Panc1 (cell line): ENCODE results near the gene SOX3. TPM values are rescaled to one million over a fixed set of nuclear protein-coding genes. Genes with fewer than 3 reads are reported as not detected.

Source experiments
- ATAC-seq: fragments of 200-7000 bp; cut with Tn5 transposase; 2 replicates; pipeline ENCODE4 v1.9.1; 2020; ENCODE audit warnings: mild to moderate bottlenecking, moderate library complexity
- BruUV-seq: library from RNA; stranded (reverse); fragments of 400-500 nt; replicated peaks from 2 replicates; lab custom pipeline; 2021; lab: Mats Ljungman, UMichigan
- CTCF ChIA-PET: fragments of 300-600 bp; sonication (Branson Sonifier 250); formaldehyde crosslinking; loops from one replicate; lab custom pipeline; 2022; ENCODE audit warnings: antibody characterized with exemption; lab: Charles Lee
- POLR2A ChIA-PET: fragments of 300-600 bp; sonication (Branson Sonifier 250); formaldehyde crosslinking; loops from one replicate; lab custom pipeline; 2022; ENCODE audit warnings: antibody characterized with exemption; lab: Charles Lee
- DNase-seq: peaks from one replicate; pipeline ENCODE4 v3.0.0-alpha.2; 2010; ENCODE audit warnings: low read depth, low spot score
- H3K27ac ChIP-seq: 2 replicates; pipeline ENCODE4 v1.5.1; 2011; ENCODE audit warnings: mild to moderate bottlenecking, low read length, inconsistent platforms
- H3K27me3 ChIP-seq: fragments of 200-500 bp; sonication (Bioruptor generic); 2 replicates; pipeline ENCODE4 v1.6.0; 2014; ENCODE audit warnings: low read length, inconsistent platforms; ENCODE audit not compliant: control insufficient read depth, insufficient read depth
- H3K36me3 ChIP-seq: fragments of 200-500 bp; sonication (Bioruptor generic); 2 replicates; pipeline ENCODE4 v1.5.1; 2014; ENCODE audit warnings: inconsistent platforms, mild to moderate bottlenecking, low read length, moderate library complexity; ENCODE audit not compliant: control insufficient read depth, insufficient read depth
- H3K4me1 ChIP-seq: 2 replicates; pipeline ENCODE4 v1.5.1; 2011; ENCODE audit warnings: inconsistent platforms, mild to moderate bottlenecking, low read length, moderate library complexity; ENCODE audit not compliant: control insufficient read depth, insufficient read depth
- H3K4me3 ChIP-seq, 2 experiments: 2 replicates each; pipeline ENCODE4 v1.5.1; 2011 to 2012; ENCODE audit warnings: low read depth in 2 of 2, low read length in 2 of 2, mild to moderate bottlenecking in 2 of 2, inconsistent platforms in 1 of 2, moderate library complexity in 1 of 2
- H3K9me3 ChIP-seq: fragments of 200-500 bp; sonication (Bioruptor generic); 2 replicates; pipeline ENCODE4 v1.5.1; 2014; ENCODE audit warnings: low read depth, mild to moderate bottlenecking, inconsistent platforms, low read length, moderate library complexity; ENCODE audit not compliant: control insufficient read depth, insufficient read depth
- CTCF ChIP-seq: fragments of 450-650 bp; IDR thresholded peaks from 2 replicates; pipeline ENCODE4 v1.5.1; 2017; ENCODE audit warnings: mild to moderate bottlenecking
- POLR2AphosphoS5 ChIP-seq: IDR thresholded peaks from 2 replicates; pipeline ENCODE4 v1.6.1; 2012; ENCODE audit warnings: mild to moderate bottlenecking, low read depth, low read length, moderate library complexity
- REST ChIP-seq, 2 experiments: IDR thresholded peaks; 2 replicates each; pipeline ENCODE4 v1.6.1; 2011 to 2012; ENCODE audit warnings: low read depth in 2 of 2, control low read depth in 1 of 2, low read length in 1 of 2, mild to moderate bottlenecking in 1 of 2, moderate library complexity in 1 of 2; ENCODE audit not compliant: insufficient read depth in 1 of 2
- SIN3A ChIP-seq: IDR thresholded peaks from 2 replicates; pipeline ENCODE4 v1.6.1; 2012; ENCODE audit warnings: low read depth, mild to moderate bottlenecking, low read length, moderate library complexity, borderline replicate concordance; ENCODE audit not compliant: insufficient read depth
- TCF7L2 ChIP-seq: IDR thresholded peaks from 2 replicates; pipeline ENCODE4 v1.6.1; 2011; ENCODE audit warnings: mild to moderate bottlenecking, low read depth, low read length, inconsistent platforms
- in situ Hi-C: cut with HindIII; loops from 2 replicates; pipeline ENCODE4 v1.10.0; 2016; ENCODE audit warnings: low sequenced_read_pairs, low pct_unique_long_range_greater_than_20kb
- intact Hi-C: fragments of 100-400 bp; cut with micrococcal nuclease; formaldehyde crosslinking; loops from one replicate; pipeline ENCODE4 v1.10.0; 2022; ENCODE audit not compliant: unreplicated experiment
- total RNA-seq: library from RNA; stranded (reverse); gene quantifications from one replicate; pipeline ENCODE4 v1.2.1, GENCODE V29; 2021; ENCODE audit not compliant: unreplicated experiment

SOX3 gene
- total RNA-seq, 1 experiment from 2014 or later = not detected

- TF ChIP-seq TCF7L2 (no peak), CTCF (no peak), POLR2AphosphoS5 (no peak), REST (IDR thresholded peaks at IDR 0.05; ENCODE audit: insufficient read depth in 1 of 2, low read depth in 2 of 2, low read length in 1 of 2) (no peak), SIN3A (no peak)
- Histone ChIP-seq H3K4me3 (no peak overlapping the region), H3K9me3 (no peaks in the 10 kb centered on the region), H3K27ac (no peak overlapping the region), H3K27me3 (no peaks in the 10 kb centered on the region), H3K4me1 (no peaks in the 10 kb centered on the region), H3K36me3 (no peaks in the 10 kb centered on the region)
- intact Hi-C loops (no loop called here), in situ Hi-C loops (no loop called here)
- BruUV-seq = no TSS peak
- ATAC-seq (no peak), DNase-seq (no peak)
- ChIA-PET CTCF (no interaction called here), POLR2A (no interaction called here)
Measured at GRCh38 chrX:140509468-140510305, 4.8 kb upstream of the SOX3 start.

- TF ChIP-seq TCF7L2 = no peak
- no peak for TF ChIP-seq REST (IDR thresholded peaks at IDR 0.05; ENCODE audit: insufficient read depth in 1 of 2, low read depth in 2 of 2, low read length in 1 of 2)
- no peak for TF ChIP-seq POLR2AphosphoS5
- no peak for TF ChIP-seq SIN3A
- TF ChIP-seq CTCF = no peak
- ATAC-seq = no peak
- CTCF ChIA-PET = no interaction called here
Measured at GRCh38 chrX:140508958-140509357, 4.1 kb upstream of the SOX3 start.

More at GRCh38 chrX:140508958-140509357, 4.1 kb upstream of the SOX3 start:
- Histone ChIP-seq H3K36me3 (no peaks in the 10 kb centered on the region), H3K27me3 (no peaks in the 10 kb centered on the region), H3K27ac (no peak overlapping the region), H3K4me3 (no peak overlapping the region), H3K4me1 (no peaks in the 10 kb centered on the region), H3K9me3 (no peaks in the 10 kb centered on the region)
- in situ Hi-C loops = no loop called here
- BruUV-seq = no TSS peak
- no peak for DNase-seq
- POLR2A ChIA-PET = no interaction called here
- intact Hi-C loops = no loop called here
